KMS-11 (cell line): ENCODE data around the gene RUNX3.

Experiments used
- H2AFZ ChIP-seq: fragments of 200-600 bp; sonication (generic); 2 replicates; pipeline ENCODE4 v1.6.1; 2016; ENCODE audit warnings: antibody characterized with exemption, mixed run types, low read depth
- H3K27ac ChIP-seq: fragments of 200-600 bp; sonication (generic); 2 replicates; pipeline ENCODE4 v1.6.1; 2016; ENCODE audit warnings: mild to moderate bottlenecking, mixed run types
- H3K27me3 ChIP-seq: fragments of 200-600 bp; sonication (generic); 2 replicates; pipeline ENCODE4 v1.6.1; 2017; ENCODE audit warnings: mild to moderate bottlenecking, low read depth, mixed run types, moderate library complexity; ENCODE audit not compliant: insufficient read depth
- H3K36me3 ChIP-seq: fragments of 200-600 bp; sonication (generic); 2 replicates; pipeline ENCODE4 v1.6.1; 2017; ENCODE audit warnings: mild to moderate bottlenecking, mixed run types; ENCODE audit not compliant: insufficient read depth
- H3K4me1 ChIP-seq: fragments of 200-600 bp; sonication (generic); 2 replicates; pipeline ENCODE4 v1.6.1; 2016; ENCODE audit warnings: mild to moderate bottlenecking, low read depth, mixed run types; ENCODE audit not compliant: poor library complexity, severe bottlenecking
- H3K4me2 ChIP-seq: fragments of 200-600 bp; sonication (generic); 2 replicates; pipeline ENCODE4 v1.7.0; 2016; ENCODE audit warnings: mild to moderate bottlenecking, mixed run types
- H3K4me3 ChIP-seq: fragments of 200-600 bp; sonication (generic); IDR thresholded peaks from 2 replicates; pipeline ENCODE4 v1.6.1; 2017; ENCODE audit warnings: low read depth, low read length, mixed read lengths; ENCODE audit not compliant: insufficient read depth
- H3K79me2 ChIP-seq: fragments of 200-600 bp; sonication (generic); 2 replicates; pipeline ENCODE4 v1.6.1; 2016; ENCODE audit warnings: low read depth, mixed run types; ENCODE audit not compliant: insufficient read depth
- H3K9ac ChIP-seq: fragments of 200-600 bp; sonication (generic); 2 replicates; pipeline ENCODE4 v1.6.1; 2016; ENCODE audit warnings: mild to moderate bottlenecking, mixed run types
- H4K20me1 ChIP-seq: fragments of 200-600 bp; sonication (generic); 2 replicates; pipeline ENCODE4 v1.6.1; 2016; ENCODE audit warnings: mild to moderate bottlenecking, mixed run types; ENCODE audit not compliant: insufficient read depth
- TF ChIP-seq, protein P1 (sequence below): fragments of 200-600 bp; sonication (generic); conservative IDR thresholded peaks from 2 replicates; pipeline ENCODE4 v1.6.1; 2017; ENCODE audit warnings: low read depth, mild to moderate bottlenecking, antibody characterized with exemption, low read length, moderate library complexity, mixed read lengths

Gene RUNX3

GRCh38 chr1:24860841-24861240 lies 69.2 kb downstream of the RUNX3 start:
- Histone ChIP-seq H3K27ac (no peak overlapping the region), H3K4me2 (no peak overlapping the region), H3K79me2 (no peaks in the 10 kb centered on the region), H3K4me3 (no peak overlapping the region), H3K4me1 (no peaks in the 10 kb centered on the region), H3K36me3 (no peaks in the 10 kb centered on the region), H3K9ac (no peak overlapping the region), H2AFZ (no peak overlapping the region), H3K27me3 (no peaks in the 10 kb centered on the region), H4K20me1 (no peaks in the 10 kb centered on the region)
- TF ChIP-seq, protein P1, sequence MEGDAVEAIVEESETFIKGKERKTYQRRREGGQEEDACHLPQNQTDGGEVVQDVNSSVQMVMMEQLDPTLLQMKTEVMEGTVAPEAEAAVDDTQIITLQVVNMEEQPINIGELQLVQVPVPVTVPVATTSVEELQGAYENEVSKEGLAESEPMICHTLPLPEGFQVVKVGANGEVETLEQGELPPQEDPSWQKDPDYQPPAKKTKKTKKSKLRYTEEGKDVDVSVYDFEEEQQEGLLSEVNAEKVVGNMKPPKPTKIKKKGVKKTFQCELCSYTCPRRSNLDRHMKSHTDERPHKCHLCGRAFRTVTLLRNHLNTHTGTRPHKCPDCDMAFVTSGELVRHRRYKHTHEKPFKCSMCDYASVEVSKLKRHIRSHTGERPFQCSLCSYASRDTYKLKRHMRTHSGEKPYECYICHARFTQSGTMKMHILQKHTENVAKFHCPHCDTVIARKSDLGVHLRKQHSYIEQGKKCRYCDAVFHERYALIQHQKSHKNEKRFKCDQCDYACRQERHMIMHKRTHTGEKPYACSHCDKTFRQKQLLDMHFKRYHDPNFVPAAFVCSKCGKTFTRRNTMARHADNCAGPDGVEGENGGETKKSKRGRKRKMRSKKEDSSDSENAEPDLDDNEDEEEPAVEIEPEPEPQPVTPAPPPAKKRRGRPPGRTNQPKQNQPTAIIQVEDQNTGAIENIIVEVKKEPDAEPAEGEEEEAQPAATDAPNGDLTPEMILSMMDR, result no peak

DNA sequence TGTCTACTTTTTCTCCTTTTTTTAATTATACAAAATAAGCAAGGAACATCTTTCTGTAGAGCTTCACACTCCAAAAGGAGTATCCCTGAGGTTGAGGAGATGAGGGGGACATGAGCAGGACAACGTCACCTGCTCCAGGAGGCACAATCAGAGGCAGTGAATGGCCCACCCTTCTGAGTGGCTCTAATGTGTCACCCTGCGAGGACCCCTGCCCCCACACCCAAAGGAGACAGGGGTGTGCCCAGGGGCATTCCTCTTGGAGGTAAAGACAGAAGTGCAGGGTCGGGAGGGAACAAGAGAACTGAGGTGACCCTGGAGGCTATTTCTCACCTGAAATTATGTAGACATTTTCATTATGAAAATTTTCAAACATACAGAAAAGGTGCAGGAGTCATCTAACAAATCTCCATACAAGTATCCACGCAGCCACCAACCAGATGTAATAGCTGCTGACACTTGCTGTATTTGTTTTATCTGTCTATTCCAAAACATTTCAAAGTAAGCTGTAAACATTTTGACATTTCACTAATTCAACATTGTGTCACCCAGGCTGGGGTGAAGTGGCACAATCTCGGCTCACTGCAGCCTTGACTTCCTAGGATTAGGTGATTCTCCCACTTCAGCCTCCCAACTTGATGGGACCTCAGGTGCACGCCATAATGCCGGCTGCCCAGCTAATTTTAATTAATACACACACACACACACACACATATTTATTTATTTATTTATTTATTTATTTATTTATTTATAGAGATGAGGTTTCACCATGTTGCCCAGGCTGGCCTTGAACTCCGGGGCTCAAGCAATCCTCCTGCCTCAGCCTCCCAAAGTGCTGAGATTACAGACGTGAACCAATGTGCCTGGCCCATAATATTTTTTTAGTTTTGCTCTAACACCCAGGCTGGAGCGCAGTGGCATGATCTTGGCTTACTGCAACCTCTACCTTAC lies 70.7 kb downstream of the RUNX3 start:
- no peaks in the 10 kb centered on the region for H4K20me1 ChIP-seq
- H3K27me3 ChIP-seq, result no peaks in the 10 kb centered on the region
- no peak overlapping the region for H3K27ac ChIP-seq
- TF ChIP-seq, protein P1, result no peak
- H2AFZ ChIP-seq, result no peak overlapping the region
- H3K4me2 ChIP-seq, result no peak overlapping the region
- no peaks in the 10 kb centered on the region for H3K36me3 ChIP-seq
- H3K4me3 ChIP-seq, result no peak overlapping the region
- H3K4me1 ChIP-seq, result no peaks in the 10 kb centered on the region
- H3K79me2 ChIP-seq, result no peaks in the 10 kb centered on the region
- no peak overlapping the region for H3K9ac ChIP-seq

- H4K20me1 ChIP-seq, result no peaks in the 10 kb centered on the region
- no peaks in the 10 kb centered on the region for H3K36me3 ChIP-seq
Measured at GRCh38 chr1:24858277-24858676, 71.8 kb downstream of the RUNX3 start.

GRCh38 chr1:24857507-24858133 lies 72.5 kb downstream of the RUNX3 start:
- H3K27ac ChIP-seq, result no peak overlapping the region
- H2AFZ ChIP-seq, result no peak overlapping the region
- no peaks in the 10 kb centered on the region for H3K36me3 ChIP-seq
- no peak overlapping the region for H3K4me3 ChIP-seq
- no peak overlapping the region for H3K4me2 ChIP-seq
- TF ChIP-seq, protein P1, result no peak
- H3K27me3 ChIP-seq, result no peaks in the 10 kb centered on the region
- H3K4me1 ChIP-seq, result no peaks in the 10 kb centered on the region
- no peak overlapping the region for H3K9ac ChIP-seq
- H4K20me1 ChIP-seq, result no peaks in the 10 kb centered on the region
- H3K79me2 ChIP-seq, result no peaks in the 10 kb centered on the region

More at GRCh38 chr1:24858277-24858676, 71.8 kb downstream of the RUNX3 start:
- Histone ChIP-seq H3K27ac (no peak overlapping the region), H3K4me1 (no peaks in the 10 kb centered on the region), H3K4me3 (no peak overlapping the region), H3K79me2 (no peaks in the 10 kb centered on the region), H2AFZ (no peak overlapping the region), H3K27me3 (no peaks in the 10 kb centered on the region), H3K4me2 (no peak overlapping the region), H3K9ac (no peak overlapping the region)
- TF ChIP-seq, protein P1, result no peak
